PC-3 (cell line): ENCODE data around the gene BCAP29.

Experiments used
- CTCF ChIP-seq: fragments of 300-600 bp; sonication (generic); conservative IDR thresholded peaks from 2 replicates; pipeline ENCODE4 v1.5.1; 2017; ENCODE audit warnings: antibody characterized with exemption, low read depth, mild to moderate bottlenecking, low read length
- EZH2 ChIP-seq: fragments of 300-600 bp; sonication (generic); IDR thresholded peaks from one replicate; pipeline ENCODE4 v1.6.1; 2017; ENCODE audit warnings: antibody characterized with exemption, mild to moderate bottlenecking, low read length; ENCODE audit not compliant: unreplicated experiment
- EZH2phosphoT487 ChIP-seq: fragments of 300-600 bp; sonication (generic); IDR thresholded peaks from 2 replicates; pipeline ENCODE4 v1.6.1; 2018; ENCODE audit warnings: mild to moderate bottlenecking, antibody characterized with exemption, low read length, borderline replicate concordance

GRCh38 chr7:107644309-107644974 is 64.4 kb downstream of the BCAP29 start:
- TF ChIP-seq CTCF = no peak
- TF ChIP-seq EZH2phosphoT487 = no peak
- TF ChIP-seq EZH2 = no peak
